ENCODE results near the gene TLX2.

The TLX2 gene

DNA sequence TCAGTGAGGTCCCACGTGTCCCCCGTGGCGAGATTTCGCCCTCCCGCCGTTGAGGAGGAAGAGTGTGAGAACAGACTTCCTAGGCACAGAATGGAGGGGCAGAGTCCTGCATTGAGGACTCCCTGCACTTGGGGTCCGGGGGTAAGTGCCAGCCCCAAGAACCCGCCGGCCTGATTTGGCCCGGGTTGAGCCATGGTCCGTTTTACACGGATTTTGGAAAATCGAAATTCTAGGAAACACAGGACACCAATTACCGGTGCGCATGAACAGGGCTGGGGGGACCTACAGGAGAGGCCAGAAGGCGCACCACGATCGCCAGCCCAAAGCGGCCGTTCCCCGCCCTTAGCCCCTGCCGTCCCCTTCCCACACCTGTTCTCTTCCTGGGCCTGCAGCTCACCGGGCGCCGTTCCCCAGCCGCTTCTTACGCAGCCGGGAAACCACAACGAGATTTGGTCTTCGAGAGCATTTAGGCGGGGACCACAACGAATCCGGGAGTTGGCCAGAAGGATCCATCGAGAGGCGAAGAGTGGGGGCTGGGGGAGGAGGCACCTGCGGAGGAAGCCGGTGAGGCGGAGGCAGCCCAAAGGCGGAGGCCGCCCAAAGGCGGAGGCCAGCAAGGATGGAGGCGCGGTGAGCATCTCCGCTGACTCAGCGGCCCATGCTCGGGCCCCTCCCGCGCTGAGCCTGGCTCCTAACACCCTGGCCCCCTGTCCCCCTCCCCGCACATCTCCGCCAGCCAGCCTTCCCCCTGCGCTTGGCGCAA lies 464 bp upstream of the TLX2 start:
- DNase-seq, result peak; percentile 25

DNA sequence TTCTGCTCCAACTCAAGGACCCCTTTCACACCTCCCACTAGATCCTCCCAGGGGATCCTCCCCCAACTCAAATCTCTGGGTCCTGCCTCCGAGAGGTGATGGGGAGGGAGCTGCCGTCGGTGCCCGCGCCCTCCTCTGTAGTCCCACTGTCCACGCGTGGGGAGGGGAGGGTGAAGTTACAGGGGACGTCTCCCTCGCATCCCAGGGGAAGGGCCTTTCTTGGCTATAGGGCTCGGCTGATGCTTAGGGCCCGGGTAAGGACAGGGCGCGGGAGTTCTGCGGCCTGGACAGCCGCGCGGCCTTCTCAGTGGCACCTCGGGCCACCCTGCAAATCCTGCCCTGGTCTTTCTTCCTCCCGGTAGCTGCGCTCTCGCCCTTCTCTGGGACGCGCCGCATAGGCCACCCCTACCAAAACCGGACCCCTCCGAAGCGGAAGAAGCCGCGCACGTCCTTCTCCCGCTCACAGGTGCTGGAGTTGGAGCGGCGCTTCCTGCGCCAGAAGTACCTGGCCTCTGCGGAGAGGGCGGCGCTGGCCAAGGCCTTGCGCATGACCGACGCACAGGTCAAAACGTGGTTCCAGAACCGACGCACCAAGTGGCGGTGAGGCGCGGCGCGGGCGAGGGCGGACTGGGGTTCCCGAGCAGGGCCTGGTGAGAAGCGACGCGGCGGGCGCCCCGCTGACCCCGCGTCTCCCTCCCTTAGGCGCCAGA lies 1.2 kb downstream of the TLX2 start:
- no peak for DNase-seq

DNA sequence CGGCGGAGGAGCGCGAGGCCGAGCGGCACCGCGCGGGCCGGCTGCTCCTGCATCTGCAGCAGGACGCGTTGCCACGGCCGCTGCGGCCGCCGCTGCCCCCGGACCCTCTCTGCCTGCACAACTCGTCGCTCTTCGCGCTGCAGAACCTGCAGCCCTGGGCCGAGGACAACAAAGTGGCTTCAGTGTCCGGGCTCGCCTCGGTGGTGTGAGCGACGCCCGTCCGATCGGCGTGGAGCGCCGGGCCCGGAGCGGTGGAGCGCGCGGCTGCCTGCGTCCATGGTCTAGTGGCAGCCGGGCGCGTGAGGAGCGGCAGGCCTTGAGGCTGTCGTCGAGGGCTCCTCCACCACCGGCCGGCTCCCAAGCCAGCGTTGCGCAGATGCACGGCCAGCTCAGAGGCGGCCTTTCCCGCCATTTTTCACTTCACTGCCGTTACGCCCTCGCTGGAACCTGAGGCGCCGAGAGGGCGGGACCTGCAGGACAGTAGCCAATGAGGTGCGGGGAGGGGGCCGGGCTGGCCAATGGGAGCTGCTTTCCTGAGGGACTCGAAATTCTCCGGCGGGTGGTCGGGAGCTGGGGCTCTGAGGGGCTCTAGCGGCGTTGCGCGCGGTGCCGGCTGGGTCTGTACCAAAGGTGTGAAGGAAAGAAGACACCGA lies 1.9 kb downstream of the TLX2 start:
- DNase-seq, result peak; percentile 75

DNA sequence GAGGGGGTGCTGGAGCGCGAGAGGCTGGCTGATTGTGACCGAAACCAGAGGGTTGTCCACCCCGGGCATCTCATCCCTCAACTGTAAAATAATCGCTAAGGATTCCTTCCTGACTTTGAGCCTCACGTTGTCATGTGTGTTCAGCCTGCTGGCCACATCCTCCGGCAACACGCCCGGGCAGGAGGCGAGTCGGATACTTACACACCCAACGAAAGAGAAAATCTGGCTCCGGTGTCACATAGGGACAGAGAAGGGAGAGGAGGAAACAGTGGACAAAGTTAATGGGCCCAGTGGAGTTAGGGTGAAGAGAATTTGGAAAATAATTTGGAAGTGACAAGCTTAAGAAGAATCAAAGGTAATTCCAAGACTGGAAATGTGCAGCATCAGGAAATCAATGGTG lies 2.4 kb downstream of the TLX2 start:
- DNase-seq, result no peak

DNA sequence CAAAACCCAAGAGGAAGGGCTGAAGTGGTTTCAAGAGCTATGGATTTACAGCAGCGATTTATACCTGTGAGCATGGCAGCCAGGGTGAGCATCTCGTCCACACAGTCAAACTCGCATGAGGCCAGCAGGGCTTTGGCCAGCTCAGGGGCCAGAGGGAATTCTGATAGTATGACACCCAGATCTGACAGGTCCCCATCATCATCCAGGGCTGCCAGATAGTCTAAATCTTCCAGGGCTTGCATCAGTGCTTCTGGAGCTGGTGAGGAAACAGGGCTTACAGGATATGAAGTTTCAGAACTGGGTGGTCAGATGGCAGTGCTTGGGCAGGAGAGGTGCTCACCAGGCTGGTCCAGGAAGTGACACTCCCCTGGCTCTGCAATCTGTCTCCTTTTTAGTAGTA lies 8.3 kb downstream of the TLX2 start:
- no peak for DNase-seq

DNA sequence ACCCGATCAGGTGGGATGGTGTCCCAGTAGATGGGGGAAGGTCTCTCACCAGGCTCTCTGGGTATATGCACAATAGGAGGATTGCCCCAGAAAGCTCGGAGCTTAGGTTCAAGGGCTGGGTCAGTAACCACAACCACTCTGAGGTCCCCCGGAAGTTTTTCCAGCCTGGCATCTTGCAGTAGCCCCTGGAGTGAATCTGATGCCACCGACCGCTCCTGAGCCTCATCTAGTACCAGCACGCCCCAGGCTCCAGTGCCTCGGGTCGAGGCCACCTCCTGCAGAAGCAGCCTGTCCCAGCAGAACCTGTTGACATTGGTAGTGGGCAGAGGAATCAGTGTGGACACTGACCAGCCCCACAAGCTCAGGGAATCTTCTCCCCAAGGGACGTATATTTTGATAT lies 9.8 kb downstream of the TLX2 start:
- no peak for DNase-seq

DNA sequence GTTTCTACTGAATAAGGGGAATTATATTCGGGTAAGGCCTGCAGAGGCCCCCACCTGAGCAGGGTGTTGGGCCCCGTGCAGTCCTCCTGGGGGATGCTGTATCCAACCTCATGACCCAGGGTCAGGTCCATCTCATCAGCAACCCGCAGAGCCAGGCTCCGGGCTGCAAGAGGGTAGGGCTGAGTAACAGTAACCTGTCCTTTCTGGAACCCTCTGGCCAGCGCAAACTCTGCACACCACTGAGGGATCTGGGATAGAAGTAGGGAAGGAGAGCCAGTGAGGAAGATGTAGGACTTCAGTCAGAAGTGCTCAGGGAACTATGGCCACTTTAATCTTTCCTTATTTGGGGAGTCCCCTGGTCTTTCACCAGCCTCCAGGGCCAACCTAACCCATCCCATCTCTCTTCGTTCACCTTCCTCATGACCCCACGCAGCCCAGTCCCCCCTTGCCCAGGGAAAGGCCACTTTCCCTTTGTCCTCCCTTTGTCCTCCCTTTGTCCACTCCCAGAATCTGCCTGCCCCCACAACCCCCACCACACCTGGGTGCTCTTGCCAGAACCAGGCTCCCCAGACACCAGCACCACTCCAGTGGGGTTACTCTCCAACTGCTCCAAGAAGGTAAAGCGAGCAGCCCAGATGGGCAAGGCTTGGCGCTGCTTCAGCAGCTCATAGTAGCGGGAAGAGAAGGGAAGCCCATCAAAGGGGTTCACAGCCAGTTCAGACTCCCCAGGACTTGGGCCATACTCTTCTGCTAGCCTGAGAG lies 10.9 kb downstream of the TLX2 start:
- no peak for DNase-seq

DNA sequence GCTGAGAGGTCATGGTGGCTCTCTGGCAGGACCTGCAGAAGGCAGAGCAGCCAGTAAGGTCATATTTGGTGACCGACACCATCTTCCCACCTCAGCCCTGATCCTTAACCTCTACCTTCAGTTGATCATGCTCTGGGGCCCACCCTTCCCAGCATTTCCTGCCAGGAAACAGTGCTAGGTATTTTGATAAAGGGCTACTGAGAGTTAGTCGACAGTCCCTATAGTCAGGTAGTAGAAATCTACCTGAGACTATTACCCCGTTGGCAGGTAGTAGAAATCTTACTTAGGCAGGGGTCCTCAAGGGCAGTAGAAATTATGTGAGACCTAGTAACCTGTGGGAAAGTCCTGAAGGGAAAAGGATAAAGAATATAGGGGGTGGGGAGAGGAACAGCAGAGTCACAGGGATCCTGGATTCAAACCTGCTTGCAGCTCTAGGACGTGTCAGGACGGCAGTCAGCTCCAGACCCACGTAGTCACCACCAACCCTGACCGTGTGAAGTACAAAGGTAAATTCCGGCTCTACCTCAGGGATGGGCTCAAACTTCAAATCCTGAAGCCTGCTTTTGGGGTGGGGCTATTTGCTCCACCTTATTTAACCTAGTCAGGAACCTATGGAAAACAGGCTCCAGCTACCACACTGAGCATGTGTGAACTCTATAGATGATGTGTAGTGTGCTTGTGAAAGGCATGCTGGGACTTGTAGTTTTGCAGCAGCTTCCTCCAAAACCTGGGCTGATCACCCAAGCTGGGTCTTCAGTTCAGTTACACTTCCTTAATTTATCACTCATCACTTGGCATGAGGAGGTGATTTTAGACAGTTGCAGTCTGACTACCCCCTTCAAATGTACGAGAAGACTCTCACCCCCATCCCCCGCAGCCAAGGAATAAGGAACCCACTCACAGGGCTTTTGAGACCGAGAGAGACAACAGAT lies 11.7 kb downstream of the TLX2 start, which contains the start of gene DQX1:
Gene DQX1 (minus strand): TSS at position 515 of the 932 bp plus-strand sequence. CDS start 502 bp downstream, at position 13.
- no peak for DNase-seq

DNA sequence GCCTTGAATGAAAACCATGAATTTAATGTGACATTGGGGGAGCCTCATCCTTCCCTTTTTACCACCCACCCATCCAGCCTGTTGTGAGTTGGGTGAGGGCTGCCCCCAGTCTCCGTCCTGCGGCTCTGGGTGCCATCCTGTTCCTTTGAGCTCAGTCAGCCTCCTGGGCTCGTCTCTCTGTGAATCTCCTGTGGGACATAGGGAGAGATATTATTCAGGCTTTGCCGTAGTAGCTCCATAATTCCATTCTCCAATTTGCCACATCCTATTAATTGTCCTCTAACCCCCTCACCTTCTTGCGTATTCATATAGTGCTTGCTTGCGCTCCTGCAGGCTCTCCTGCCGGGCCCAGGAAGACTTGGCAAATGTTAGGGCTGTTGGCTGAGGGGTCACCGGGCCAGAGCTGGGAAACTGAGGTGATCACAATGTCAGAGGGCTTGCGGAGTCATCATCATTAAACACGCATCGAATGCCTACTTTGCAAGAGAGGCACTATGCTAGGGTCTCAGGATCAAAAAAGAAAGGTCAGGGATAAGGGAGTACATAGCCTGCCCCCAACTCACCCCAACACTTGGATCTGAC lies 12.5 kb downstream of the TLX2 start:
- no peak for DNase-seq

DNA sequence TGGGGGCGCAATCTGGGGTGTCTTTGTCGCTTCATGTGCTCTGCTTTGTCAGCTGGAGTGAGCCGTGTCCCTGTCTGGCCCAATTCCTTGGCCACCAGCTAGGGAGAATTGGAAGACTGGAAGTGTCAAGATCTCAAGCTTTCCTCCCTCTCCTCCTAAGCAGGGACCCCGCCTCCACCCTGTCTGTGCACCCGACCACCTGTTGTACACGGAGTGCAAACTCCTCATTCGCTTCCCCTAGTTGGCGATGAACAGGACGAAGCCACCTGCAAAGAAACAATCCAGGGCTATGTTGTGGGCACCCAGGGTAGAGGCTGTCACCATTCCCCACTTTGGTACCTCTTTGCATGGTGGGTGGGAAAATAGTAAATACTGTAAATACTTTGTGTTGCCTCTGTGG lies 13.5 kb downstream of the TLX2 start:
- DNase-seq, result no peak

DNA sequence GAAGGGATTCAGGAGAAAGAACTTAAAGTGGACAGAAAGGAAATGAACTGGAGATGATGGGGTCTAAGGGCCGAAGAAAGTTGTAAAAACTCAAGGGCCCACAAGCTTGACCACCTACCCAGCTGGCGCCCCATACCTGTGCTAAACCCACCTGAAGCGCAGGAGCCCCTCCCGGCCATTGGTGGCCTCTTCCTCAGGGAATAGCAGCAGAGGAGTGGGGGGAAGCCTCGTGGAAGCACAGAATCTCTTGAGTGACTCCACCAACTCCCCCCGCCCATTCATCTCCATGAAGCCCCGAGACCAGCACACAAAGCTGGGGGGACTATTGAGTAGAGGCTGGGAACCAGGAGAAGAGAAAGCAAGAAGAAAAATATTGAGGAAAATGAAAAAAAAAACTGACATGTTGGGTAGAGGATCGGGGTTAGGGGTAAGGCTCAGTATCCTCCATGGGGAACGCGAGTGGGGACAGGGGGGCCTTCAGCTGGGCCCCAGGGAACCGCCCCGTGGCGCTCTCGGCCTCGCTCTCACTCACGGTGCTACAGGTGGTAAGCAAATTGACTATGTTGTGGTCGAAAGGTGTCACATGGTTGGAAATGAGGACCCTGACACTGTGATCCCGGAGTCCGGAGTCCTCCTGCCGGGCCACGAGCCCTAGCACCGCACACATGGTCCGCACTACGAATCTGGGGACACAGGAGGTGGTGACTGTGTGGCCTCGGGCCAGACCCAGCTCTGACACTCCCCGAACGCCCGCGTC lies 14.5 kb downstream of the TLX2 start:
- no peak for DNase-seq

DNA sequence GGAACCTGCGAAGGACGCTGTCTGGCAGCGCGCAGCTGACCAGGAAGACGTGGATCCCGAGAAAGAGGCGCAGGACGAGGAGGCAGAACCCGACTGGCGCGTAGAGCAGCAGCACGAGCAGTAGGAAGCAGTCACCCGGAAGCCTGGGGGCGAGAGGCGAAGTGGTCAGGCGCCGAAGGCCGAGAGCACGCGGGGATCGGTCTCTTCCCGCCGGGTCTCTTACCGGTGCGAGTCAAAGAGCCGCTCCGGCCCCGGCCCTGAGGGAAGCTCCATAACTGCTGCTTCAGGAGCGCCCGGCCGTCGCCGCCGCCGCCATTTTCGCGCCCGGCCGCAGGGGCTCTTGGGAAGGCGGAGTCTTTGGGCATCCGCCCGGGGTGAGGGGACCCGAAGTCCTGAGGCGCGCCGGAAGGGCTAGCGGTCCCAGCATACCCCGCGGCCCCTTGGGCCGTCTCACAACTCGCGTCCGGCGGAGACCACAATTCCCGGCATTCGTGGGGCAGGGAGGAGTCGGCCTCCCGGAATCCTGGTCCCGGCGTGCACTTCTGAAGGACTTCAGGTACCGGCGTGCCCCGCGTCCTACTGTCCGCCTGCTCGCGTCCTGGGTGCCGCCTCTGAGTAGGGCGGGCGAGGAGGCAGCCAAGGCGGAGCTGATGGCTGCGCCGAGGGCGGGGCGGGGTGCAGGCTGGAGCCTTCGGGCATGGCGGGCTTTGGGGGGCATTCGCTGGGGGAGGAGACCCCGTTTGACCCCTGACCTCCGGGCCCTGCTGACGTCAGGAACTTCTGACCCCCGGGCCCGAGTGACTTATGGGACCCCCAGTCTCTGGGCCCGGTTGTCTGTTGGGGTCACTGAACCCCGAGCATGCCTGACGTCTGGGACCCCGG lies 15.3 kb downstream of the TLX2 start, which contains the start of the genes AUP1 and HTRA2:
Gene AUP1 (minus strand): TSS at position 350 of the 882 bp plus-strand sequence. CDS start 77 bp downstream, at position 273.
Gene HTRA2 (plus strand): TSS at position 577 of the 882 bp plus-strand sequence. CDS start 74 bp downstream, at position 651.
- DNase-seq, result peak; percentile 94

DNA sequence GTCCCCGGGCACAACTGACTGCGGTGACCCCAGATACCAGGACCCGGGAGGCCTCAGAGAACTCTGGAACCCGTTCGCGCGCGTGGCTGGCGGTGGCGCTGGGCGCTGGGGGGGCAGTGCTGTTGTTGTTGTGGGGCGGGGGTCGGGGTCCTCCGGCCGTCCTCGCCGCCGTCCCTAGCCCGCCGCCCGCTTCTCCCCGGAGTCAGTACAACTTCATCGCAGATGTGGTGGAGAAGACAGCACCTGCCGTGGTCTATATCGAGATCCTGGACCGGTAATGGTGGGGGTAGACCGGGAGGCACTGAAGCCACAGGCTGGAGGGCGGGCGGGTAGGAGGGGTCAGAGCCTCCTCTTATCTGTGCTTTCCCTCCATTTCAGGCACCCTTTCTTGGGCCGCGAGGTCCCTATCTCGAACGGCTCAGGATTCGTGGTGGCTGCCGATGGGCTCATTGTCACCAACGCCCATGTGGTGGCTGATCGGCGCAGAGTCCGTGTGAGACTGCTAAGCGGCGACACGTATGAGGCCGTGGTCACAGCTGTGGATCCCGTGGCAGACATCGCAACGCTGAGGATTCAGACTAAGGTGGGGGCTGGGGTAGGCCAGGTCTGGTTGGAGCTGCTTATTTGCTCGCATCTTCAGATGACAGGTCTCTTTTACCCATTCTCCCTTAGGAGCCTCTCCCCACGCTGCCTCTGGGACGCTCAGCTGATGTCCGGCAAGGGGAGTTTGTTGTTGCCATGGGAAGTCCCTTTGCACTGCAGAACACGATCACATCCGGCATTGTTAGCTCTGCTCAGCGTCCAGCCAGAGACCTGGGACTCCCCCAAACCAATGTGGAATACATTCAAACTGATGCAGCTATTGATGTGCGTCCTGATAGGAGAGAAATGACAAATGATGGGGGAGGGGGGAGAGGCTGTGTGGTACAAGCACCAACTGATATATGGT lies 16.3 kb downstream of the TLX2 start:
- peak; percentile 45 for DNase-seq

DNA sequence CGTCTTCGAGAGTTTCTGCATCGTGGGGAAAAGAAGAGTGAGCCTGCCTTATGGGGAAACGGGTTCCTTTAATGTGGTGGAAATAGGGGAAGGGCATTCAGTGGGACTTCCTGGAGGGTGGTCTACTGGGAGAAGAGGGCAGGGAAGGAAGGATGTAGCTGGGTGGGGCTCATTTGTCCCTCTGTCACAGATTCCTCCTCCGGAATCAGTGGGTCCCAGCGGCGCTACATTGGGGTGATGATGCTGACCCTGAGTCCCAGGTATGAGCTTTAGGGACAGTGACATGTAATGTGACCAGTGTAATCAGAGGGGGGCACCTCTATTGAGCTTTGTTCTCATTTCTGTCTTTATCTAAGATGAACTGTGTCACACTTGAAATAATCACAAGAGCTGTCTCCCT lies 17.4 kb downstream of the TLX2 start:
- DNase-seq, result no peak

DNA sequence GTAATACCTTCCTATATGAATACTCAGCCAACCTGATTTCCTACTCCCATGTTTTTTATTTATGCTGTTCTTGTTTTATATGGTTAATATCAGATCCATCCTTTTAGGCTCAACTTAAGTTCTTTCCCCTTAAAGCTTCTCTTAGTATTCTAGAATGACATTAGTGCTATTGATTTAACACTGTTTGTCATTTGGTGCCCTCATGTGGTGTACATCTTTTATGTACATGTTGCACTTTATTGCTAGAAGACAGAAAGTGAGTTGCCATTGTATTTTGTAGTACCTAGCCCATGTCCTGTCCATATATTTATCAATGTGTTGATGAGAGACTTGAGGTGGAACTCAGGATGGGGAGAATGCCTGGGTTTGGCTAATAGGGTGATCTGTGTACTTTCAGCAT lies 18.0 kb downstream of the TLX2 start:
- no peak for DNase-seq

DNA sequence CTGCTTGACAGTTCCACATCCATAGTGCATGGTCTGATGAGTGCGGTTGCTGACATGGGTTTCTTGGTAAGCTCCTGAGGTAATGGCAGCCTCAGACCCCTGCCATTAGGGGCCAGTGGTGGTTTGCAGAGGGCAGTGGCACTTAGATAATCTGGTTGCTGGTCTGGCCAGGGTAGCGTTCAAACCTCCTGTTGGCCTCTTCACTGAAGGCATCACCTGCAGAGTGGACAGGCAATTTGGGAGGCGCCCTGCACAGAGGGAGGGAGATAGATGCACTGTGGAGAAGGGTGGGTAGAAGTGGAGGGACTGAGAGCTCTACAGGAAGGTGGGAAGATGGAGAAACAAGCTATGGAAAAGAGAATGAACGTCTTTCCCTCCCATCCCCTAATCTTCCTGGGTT lies 19.2 kb downstream of the TLX2 start:
- no peak for DNase-seq

DNA sequence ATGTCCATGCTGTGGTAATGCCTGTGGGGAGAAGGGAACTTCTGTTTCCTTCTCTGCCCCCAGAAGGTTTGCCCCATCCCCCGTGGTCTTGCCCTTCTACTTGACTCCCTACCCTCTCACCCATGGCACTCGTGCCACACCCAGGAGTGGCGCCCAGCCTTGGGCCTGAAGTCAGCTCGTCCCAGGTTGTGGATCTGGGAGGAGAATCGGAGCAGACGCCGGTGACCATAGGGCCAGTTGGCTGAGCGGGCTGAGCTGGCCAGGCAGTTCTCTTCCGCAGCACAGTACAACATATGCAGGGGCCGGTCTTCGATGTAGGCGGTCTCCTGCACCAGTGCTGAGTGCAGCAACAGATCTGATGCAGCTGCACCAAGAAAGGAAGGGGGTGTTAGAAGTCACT lies 20.2 kb downstream of the TLX2 start:
- DNase-seq, result no peak

DNA sequence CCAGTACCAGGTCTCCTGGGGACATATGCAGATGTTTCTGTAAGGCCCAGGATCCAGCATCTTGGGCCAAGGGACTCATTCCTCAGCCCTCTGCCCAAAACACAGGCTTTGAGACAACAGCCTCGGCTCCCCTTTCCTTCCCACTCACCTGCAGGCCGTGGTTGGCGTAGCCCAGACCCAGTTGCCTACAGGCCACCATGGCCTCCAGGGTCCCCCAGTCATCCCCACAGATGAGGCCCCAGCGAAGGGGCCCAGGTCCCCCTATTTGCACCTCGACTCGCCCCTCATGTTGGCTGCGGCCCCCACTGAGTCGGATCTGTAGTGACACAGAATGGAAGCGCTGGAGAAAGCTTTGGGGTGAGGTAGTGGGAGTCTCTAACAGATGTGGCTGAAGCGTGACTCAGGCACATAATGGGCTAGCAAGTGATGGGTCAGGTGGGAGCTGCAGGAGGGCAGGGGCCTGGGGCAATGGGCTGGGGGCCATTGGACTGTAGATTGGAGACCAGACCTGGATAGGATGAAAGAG lies 21.3 kb downstream of the TLX2 start:
- no peak for DNase-seq

Data from stimulated activated naive CD4-positive, alpha-beta T cell treated with Interleukin-2 at 50 U/mL for 16 hours (primary cell).